Measurements from ENCODE around the gene JAML.

DNA sequence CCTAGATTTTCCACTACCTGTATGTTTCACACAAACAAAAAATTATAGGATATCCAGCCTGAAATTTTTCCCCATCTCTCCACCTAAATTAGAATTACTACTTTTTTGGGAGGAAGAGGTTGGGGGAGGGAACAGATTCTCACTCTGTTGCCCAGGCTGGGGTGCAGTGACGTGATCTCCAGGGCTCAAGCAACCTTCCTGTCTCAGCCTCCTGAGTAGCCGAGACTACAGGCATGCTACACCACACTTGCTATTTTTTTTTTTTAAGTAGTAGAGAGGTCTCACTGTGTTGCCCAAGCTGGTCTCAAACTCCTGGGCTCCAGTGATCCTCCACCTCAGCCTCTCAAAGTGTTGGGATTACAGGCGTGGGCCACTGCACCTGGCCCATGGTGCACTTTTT lies 9.5 kb downstream of the JAML start:
- no peak for TF ChIP-seq POLR2A (IDR thresholded peaks at IDR 0.05; ENCODE audit: low read depth, low read length)
- no peak for TF ChIP-seq POLR2AphosphoS5 (IDR thresholded peaks at IDR 0.05; ENCODE audit: low read depth, low read length)
- TF ChIP-seq TAF1 (IDR thresholded peaks at IDR 0.05; ENCODE audit: low read depth, low read length), result no peak
